ENCODE results near the gene LBP.
"Not testable (repeated sequence)": the region's sequence is repeated elsewhere in the genome, so short reads cannot be mapped to it uniquely, and the experiment has no call there.

Gene LBP

DNA sequence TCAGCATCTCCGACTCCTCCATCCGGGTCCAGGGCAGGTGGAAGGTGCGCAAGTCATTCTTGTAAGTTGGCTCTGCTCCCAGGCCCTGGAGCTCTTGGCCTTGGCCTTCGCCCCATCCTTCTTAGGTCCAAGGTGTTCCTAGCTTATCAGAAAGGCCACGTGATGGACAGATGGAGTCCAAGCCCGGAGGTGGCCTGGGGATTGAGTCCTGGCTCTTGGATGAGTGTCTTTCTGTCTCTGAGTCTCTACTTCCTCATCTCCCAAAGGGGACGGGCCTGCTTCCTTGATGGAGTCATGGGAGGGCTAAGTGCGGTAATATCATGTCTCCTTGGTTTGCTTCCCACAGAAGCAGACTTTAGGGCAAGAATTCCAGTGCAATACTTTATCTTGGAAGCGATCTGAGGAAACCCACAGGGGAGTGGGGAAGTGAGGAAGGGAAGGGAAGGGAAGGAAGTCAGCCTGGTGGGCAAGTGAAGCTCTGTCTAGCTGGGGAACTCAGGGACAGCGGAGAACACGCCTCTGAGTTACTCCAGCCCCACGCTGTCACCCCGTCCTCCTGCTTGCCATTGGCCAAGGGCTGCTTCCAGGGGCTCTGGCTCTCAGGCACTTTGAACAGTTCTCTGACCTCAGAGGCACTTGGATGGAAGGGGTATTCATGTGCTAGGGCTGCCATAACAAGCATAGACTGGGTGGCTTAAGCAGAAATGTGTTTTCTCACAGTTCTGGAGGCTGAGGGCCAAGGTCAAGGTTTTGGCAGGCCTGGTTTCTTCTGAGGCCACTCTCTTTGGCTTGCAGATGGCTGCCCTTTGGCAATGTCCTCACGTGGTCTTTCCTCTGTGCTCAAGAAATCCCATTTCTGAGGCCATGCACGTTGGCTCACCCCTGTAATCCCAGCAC lies 4.8 kb downstream of the LBP start:
- no peak for DNase-seq (ENCODE audit: low spot score)

DNA sequence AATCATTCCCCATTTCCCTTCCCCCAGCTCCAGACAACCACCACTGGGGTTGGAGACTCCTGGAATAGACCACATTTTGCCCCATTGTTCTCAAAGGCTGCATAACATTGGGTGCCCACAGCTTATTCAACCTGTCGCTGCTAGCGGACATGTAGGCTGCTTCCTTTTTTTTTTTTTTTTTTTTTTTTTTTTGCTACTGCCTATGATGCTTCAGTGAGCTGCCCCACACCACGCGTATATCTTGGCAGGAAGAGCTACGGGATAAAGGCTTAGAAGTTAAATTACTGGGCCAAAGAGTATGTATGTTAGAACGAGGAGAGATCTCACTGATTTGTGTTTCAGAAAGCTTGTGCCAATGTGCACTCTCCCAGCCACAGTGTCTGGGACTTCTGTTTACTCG lies 7.0 kb downstream of the LBP start:
- DNase-seq (ENCODE audit: low spot score): no peak

GRCh38 chr20:38354227-38354626 lies 7.9 kb downstream of the LBP start:
- DNase-seq (ENCODE audit: low spot score): no peak

GRCh38 chr20:38355161-38356012 lies 9.1 kb downstream of the LBP start:
- DNase-seq (ENCODE audit: low spot score): no peak

DNA sequence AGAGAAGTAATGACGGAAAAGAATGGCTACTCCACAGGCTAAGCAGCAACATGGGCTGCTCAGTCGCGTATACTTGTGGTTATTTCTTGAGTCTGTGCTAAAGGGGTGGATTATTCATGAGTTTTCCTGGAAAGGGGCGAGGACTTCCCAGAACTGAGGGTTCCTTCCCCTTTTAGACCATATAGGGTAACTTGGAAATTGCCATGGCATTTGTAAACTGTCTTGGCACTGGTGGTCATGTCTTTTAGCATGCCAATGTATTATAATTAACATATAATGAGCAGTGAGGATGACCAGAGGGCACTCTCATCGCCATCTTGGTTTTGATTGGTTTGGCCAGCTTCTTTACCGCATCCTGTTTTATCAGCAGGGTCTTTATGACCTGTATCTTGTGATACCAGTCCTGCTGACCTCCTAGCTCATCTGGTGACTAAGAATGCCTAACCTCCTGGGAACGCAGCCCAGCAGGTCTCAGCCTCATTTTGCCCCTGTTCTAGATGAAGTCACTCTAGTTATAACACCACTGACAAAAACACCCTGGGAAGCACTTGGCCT lies 11.4 kb downstream of the LBP start:
- DNase-seq (ENCODE audit: low spot score): no peak

DNA sequence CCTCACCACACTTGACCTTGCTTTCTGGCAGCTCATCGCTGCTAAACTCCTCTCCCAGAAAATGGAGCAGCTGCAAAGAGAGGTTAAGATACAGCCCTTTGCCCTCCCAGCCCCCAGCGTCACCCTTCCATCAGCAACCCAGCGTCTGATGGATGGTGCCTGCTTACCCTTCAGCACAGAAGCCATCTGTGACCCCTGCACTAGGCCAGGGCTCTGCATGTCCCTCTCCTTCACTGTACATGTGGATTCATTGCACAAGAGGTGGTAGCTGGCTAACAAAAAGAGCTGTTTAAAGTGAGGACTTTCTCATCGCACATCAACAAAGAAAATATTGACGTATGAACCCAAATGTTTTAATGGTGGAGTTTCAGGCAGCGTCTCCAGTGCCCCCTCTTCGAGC lies 12.3 kb downstream of the LBP start:
- no peak for DNase-seq (ENCODE audit: low spot score)

GRCh38 chr20:38363004-38363747 lies 16.9 kb downstream of the LBP start:
- no peak for DNase-seq (ENCODE audit: low spot score)

DNA sequence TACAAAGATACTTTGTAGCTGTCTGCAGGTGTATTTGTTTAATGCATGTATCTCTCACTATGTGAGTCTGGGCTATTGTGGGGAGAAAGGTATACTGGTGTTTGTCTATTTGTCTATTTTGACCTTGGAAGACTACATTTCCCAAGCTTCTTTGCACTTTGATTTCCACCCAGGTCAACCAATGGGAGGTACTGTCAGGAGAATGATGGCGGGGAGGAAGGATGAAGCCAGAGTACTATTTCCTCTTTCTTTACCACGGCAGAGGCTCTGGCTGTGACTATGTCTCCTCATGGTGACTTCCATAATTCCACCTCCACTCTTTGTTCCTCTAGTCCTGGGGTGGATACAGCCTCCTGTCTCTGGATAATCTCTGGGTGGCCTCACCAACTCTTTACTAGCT lies 23.1 kb downstream of the LBP start:
- DNase-seq (ENCODE audit: low spot score): peak; percentile 40

- no peak for DNase-seq (ENCODE audit: low spot score)
These were observed 26.5 kb downstream of the LBP start for GRCh38 chr20:38372806-38373205.

DNA sequence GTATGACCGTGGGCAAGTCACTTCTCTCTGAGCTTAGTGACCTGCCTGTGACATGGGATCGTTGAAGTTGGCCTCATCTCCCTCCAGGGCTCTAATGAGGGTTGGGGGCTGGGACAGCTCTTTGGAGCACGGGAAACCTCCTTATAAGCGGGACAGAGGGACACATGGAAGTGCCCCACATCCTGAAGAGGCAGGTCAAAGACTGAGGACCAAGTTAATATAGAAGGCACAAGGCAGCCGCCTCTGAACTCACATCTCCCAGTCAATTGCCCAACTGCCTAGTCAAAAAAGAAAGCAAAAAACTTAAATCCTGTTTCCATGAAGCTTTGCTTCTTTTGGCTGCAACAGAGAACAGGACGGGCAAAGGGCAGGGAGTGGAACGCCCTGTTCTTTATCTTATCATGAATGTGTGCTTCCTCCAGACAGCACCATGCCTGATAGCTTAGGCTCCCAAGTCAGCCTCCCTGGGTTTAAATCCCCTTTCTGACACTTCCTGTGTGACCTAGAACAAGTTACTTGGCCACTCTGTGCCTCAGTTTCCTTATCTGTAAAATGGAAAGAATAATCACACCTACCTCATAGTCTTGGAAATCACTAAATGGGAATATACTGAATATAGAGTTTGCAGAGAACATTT lies 27.1 kb downstream of the LBP start:
- no peak for DNase-seq (ENCODE audit: low spot score)

- no peak for DNase-seq (ENCODE audit: low spot score)
These were observed 27.6 kb downstream of the LBP start for GRCh38 chr20:38373898-38374297.

DNA sequence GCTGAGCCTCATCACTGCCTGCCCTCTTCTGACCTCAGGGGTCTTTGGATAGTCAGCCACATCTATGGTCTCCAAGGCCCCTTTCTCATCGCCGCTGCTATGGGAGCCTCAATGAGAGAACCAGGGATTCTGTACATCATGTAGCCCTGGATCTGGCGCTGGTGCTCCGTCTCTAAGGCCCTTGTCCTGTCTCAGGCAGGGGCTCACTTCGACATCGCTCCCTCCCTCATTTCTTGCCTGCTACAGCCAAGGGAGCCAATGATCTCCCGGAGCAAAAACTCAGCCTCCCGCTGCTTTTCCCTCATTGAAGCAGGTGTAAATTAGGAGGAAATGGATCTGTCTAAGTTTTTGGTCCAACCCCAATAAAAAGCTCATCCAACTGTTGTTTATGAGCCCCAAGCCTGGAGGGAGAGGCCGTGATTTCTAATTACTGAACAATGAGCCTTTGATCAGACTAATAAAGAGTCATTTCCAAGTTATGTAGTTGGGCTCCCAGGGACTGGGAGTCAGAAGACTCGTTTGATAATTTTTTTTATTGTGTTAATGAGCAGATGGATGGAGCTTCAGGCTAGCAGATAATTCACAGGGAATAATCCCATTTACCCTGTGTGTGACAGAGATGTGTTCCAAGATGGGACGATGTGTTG lies 30.9 kb downstream of the LBP start:
- DNase-seq (ENCODE audit: low spot score): no peak

- not testable (repeated sequence) for DNase-seq (ENCODE audit: low spot score)
These were observed 31.6 kb downstream of the LBP start for GRCh38 chr20:38377838-38378237.

DNA sequence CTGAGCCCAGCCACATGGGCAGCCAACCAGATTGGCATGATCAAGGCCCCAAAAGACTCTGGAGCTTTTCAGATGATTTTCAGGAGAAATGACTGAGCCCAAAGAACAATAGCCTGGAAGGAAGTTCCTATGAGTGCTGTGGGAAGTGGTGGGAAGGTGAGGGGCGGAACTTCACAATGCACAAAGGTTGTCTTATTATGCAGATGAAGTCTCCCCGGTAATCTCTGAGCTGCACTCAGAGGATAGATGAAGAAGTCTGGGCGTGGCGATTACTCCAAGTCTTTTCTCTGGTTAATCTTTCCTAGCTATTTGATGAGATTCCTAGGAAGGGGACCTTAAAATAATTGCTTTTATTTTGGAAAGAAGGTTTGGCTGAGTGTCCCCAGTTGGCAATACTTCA lies 36.9 kb downstream of the LBP start:
- no peak for DNase-seq (ENCODE audit: low spot score)

DNA sequence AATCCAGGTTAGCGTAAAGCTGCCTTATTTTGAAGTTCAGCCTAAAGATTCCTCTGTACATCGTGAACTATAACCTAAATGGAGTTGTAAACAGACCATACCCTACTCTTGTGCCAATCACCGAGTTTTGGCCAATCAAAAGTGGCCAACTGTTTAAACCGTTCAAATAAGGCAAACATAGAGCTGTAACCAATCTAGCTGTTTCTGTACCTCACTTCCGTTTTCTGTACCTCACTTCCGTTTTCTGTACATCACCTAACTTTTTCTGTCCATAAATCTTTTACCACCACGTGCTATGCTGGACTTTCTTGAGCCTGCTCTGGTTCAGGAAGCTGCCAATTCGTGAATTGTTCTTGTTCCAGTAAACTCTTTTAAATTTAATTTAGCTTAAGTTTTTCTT lies 39.7 kb downstream of the LBP start:
- DNase-seq (ENCODE audit: low spot score): no peak

DNA sequence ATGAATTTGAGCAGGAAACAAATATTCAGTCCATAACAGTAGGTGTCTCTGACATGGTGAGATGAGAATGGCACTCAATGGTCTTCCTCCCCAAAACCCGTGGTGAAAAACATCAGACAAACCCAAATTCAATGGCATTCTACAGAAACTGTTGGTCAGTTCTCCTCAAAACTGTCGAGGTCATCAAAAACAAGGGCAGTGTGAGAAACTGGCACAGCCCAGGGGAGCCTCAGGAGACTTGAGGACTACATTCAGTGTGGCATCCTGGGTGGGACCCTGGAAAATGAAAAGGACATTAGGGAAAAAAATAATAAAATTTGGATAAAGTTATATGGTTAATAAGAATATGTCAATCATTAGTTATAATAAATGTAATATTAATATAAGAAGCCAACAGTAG lies 40.6 kb downstream of the LBP start:
- DNase-seq (ENCODE audit: low spot score): no peak

- DNase-seq (ENCODE audit: low spot score): no peak
These were observed 41.7 kb downstream of the LBP start for GRCh38 chr20:38387953-38388352.

DNA sequence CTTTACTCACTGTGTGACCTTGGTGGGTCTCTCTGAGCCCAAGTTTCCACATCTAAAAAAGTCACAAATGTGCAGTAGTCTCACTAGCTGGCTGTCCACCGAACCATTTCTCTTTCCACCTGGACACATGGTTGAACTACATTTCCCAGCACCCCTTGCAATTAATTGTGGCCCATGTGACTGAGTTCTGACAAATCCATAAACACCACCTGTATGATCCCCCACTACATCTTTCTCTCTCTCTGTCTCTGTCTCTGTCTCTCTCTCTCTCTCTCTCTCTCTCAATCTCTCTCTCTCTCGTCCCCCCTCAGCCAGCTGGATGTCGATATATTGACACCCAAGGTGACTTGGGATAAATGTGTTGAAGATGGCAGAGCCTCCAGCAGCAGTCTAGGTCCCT lies 46.1 kb downstream of the LBP start:
- no peak for DNase-seq (ENCODE audit: low spot score)

DNA sequence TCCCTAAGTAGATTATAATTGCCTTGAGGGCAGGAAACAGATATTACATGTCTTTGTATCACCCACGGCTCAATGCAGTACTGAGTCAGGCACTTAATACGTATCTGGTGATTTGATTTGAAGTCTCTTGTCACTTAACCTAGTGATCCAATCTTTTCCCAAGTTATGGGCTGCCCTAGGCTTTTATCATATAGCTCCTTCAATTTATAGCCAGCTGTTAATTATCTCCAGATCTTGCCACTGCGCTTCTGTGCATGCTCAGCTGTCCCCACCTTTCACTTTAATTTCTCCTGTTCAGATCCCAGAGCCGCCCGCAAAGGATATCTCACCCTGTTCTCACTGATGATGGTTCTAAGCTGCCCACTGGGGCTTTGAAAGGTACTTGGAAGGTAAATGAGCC lies 47.0 kb downstream of the LBP start:
- no peak for DNase-seq (ENCODE audit: low spot score)

DNA sequence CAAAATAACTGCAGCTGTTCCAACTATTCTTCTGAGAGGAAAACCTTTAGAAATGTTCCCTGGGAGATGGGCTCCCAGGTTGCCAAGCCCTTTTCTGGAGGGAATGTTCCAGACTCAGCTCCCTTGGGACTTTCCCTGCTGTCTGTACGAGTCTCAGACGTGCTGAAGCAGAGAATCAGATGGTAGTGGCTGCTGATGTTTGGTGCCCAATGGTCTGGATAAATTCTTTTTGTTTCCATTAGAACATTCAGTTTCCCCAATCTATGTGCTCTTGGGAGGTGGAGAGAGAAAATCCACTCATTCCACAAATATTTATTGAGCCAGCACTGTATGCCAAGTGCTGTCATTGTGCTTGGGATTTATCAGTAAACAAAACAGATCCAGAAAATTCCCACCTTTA lies 48.9 kb downstream of the LBP start:
- no peak for DNase-seq (ENCODE audit: low spot score)

DNA sequence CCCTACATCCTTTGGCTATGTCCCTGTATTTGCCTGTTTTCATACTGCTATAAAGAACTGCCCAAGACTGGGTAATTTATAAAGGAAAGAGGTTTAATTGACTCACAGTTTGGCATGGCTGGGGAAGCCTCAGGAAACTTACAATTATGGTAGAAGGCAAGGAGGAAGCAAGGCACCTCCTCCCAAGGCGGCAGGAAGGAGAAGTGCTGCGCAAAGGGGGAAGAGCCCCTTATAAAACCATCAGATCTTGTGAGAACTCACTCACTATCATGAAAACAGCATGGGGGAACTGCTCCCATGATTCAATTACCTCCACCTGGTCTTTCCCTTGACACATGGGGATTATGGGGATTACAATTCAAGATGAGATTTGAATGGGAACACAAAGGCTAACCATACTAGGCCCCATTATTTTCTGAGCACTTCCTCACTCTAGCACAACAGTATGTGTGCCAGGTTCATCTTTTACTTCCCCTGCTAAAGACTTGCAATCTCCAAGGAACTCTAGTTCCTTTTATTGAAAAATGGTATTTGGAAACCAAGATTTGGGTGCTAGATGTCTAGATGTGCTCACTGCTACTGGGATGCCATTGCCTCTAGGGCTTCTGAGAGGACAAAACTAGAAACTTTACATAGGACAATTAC lies 49.6 kb downstream of the LBP start:
- DNase-seq (ENCODE audit: low spot score): not testable (repeated sequence)
